ENCODE results near the gene KCNMB1. TPM values are rescaled to one million over a fixed set of nuclear protein-coding genes. Genes with fewer than 3 reads are reported as not detected.
"Not testable (repeated sequence)": the region's sequence is repeated elsewhere in the genome, so short reads cannot be mapped to it uniquely, and the experiment has no call there.

The KCNMB1 gene
- total RNA-seq, 1 experiment from 2014 or later = 0.43 TPM

DNA sequence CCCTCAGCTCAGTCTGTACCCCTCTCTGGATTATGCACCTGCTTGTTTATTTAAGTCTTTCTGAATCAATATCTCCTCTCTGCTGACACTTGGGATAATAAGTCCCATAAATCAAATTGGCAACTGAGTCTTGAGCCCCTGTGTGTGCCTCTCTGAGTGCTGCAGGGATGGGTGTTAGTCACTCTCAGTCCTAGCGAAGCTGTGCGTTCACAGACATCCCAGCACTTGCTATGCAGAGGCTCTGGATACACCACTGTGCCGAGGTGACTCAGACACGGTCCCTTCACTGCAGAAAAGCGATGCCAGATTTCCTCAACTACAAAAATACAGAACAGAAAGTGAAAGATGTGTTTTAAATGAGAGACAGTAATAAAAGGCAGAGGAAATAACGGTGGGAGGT lies 4.1 kb upstream of the KCNMB1 start:
- H3K27me3 ChIP-seq = peaks cover 29% of the 10 kb centered on the region
- DNase-seq = no peak

GRCh38 chr5:170390472-170390871 lies 1.3 kb upstream of the KCNMB1 start:
- DNase-seq = no peak
- Histone ChIP-seq H3K36me3 (no peaks in the 10 kb centered on the region), H3K4me3 (no peak overlapping the region), H3K9me3 (no peaks in the 10 kb centered on the region), H3K27me3 (peaks cover 7% of the 10 kb centered on the region)

More for the DNA sequence above, 4.1 kb upstream of the KCNMB1 start:
- no peak overlapping the region for H3K4me3 ChIP-seq
- no peaks in the 10 kb centered on the region for H3K9me3 ChIP-seq
- no peaks in the 10 kb centered on the region for H3K36me3 ChIP-seq

GRCh38 chr5:170389550-170389892 lies 354 bp upstream of the KCNMB1 start:
- Histone ChIP-seq H3K4me3 (no peak overlapping the region), H3K36me3 (no peaks in the 10 kb centered on the region), H3K27me3 (peaks cover 2% of the 10 kb centered on the region; the same call in 1 of the 2 replicates), H3K9me3 (no peaks in the 10 kb centered on the region)
- peak; percentile 50 for DNase-seq

DNA sequence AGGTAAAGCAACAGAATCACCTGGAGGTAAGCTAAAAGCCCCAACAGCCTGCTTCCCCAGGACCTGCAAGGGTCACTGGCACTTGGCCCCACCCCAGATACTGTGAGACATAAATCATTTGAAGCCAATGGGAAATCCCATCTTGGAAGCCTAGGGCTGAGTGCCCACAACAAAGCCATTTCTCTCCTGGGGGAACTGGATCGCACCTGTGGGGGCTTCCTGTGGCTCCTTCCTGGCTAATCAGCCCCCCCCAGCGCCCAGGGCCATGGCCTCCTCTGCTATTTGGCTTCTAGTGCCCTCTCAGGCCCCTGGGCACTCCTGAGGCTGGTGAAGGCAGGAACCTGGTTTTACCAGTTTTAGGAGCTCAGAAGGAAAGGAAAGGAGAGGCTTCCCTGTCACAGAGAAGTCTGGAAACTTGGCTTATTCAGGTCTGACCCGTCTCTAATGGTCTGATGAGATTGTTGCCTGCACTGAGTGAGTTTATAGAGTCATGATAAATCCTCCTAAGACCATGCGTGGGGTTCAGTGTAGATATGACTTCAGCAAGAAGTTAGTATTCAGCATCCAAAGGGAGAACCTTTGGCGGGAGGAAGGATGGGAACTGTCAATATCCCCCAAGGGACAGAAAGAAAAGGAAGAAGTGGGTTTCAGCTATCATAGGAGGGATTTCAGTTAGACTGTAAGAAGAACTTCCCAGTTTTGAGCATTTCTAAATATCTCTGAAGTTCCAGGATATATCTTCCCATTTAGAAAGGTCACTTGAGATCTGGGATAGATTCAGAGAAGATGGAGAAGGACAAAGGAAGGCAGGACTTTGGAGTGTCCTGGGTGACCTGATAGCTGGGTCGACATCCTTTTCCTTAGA lies 1.2 kb downstream of the KCNMB1 start:
- H3K4me3 ChIP-seq = no peak overlapping the region
- no peaks in the 10 kb centered on the region for H3K36me3 ChIP-seq
- no peak for DNase-seq
- H3K9me3 ChIP-seq = no peaks in the 10 kb centered on the region
- no peaks in the 10 kb centered on the region for H3K27me3 ChIP-seq

- no peak overlapping the region for H3K4me3 ChIP-seq
- H3K36me3 ChIP-seq = no peaks in the 10 kb centered on the region
- no peak for DNase-seq
- H3K27me3 ChIP-seq = no peaks in the 10 kb centered on the region
- no peaks in the 10 kb centered on the region for H3K9me3 ChIP-seq
Measured at GRCh38 chr5:170386743-170387395, 2.3 kb downstream of the KCNMB1 start.

GRCh38 chr5:170383227-170383626 lies 5.9 kb downstream of the KCNMB1 start:
- DNase-seq = no peak
- H3K4me3 ChIP-seq = no peak overlapping the region
- no peaks in the 10 kb centered on the region for H3K27me3 ChIP-seq
- no peaks in the 10 kb centered on the region for H3K36me3 ChIP-seq
- H3K9me3 ChIP-seq = no peaks in the 10 kb centered on the region

DNA sequence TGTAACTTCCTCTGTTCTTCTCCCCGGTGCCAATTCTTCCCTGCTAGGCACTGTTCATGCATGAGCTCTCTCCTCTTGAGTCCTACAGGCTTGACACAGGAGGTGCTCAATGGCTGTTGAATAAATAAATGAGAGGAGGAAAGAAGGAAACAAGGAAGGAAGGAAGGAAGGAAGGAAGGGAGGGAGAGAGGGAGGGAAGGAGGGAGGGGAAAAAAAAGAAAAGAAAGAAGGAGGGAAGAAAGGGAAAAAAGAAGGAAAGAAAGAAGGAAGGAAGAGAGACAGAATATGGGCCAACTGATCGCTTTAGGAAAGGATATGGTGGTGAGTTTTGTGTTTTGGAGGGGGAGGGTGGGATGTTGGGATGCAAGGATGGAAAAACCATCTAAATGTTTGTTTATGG lies 6.4 kb downstream of the KCNMB1 start:
- Histone ChIP-seq H3K9me3 (no peaks in the 10 kb centered on the region), H3K4me3 (no peak overlapping the region), H3K27me3 (no peaks in the 10 kb centered on the region; the same call in 1 of the 2 replicates), H3K36me3 (no peaks in the 10 kb centered on the region)
- DNase-seq = no peak

DNA sequence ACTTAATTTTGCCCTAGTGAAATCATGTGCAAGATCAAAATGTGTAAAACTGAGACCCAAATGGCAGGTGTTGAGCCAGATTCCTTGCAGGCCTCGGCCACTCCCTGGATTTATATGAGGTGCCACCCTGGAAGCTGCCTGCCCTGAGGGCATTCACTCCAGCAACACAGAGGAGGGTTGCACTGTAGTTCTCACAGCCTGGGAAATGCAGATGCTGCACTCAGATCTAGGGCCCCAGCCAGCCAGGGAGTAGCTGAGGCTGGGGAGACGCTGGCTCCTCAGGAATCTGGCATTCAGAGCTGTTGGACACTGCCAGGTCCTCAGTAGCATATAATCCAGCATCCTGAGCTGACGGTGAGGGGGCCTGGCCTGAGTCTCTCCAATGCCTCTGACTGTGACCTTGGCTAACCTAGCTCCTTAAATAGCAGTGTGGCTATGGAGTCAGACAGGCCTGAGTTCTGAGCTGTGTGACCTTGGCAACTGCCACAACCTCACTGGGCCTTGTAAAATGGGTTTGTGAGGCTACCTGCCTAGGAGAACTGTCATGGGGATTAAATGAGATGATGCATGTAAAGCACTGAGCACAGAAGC lies 8.7 kb downstream of the KCNMB1 start:
- Histone ChIP-seq H3K36me3 (no peaks in the 10 kb centered on the region), H3K27me3 (no peaks in the 10 kb centered on the region; the same call in 1 of the 2 replicates), H3K9me3 (no peaks in the 10 kb centered on the region), H3K4me3 (no peak overlapping the region)
- DNase-seq = no peak

DNA sequence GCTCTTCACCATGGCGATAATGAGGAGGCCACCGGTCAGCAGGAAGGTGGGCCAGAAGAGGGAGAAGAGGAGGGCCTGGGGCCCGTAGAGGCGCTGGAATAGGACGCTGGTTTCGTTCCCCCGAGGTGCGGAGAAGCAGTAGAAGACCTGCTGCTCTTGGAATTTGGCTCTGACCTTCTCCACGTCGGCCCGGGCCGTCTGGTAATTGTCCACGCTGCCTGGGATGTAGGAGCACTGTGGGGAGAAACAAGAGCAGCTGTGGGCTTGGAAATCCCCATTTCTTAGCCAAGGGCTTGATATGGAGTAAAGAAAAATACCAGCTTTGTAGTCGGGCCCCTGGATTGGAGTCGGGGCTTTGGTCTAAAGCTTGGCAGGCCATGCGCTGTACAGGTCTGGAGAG lies 10.4 kb downstream of the KCNMB1 start:
- H3K9me3 ChIP-seq = no peaks in the 10 kb centered on the region
- no peak overlapping the region for H3K4me3 ChIP-seq
- no peak for DNase-seq

GRCh38 chr5:170377027-170377426 lies 12.1 kb downstream of the KCNMB1 start:
- no peak for DNase-seq
- Histone ChIP-seq H3K36me3 (no peaks in the 10 kb centered on the region), H3K4me3 (no peak overlapping the region), H3K9me3 (no peaks in the 10 kb centered on the region), H3K27me3 (peaks cover 7% of the 10 kb centered on the region)

More for the DNA sequence above, 10.4 kb downstream of the KCNMB1 start:
- Histone ChIP-seq H3K27me3 (no peaks in the 10 kb centered on the region; the same call in 1 of the 2 replicates), H3K36me3 (no peaks in the 10 kb centered on the region)

- not testable (repeated sequence) for H3K9me3 ChIP-seq, H3K36me3 ChIP-seq, H3K4me3 ChIP-seq, DNase-seq, H3K27me3 ChIP-seq
Measured at GRCh38 chr5:170376526-170376925, 12.6 kb downstream of the KCNMB1 start.

DNA sequence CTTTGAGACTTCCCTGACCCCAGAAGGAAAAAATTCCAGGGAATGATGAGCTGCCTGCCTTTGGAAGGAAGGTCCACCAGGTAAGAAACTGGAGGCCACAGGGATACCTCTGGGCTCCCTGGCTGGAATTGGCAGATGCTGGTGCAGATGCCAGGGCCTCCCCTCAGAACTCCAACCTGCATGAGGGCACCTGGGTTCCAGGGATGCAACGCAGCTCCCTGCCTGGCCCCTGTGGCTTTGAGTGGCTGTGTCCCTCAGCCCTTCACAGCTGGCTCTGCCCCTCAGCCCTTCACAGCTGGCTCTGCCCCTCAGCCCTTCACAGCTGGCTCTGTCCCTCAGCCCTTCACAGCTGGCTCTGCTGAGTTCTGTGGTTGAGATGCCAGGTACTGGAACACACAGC lies 13.9 kb downstream of the KCNMB1 start:
- no peaks in the 10 kb centered on the region for H3K9me3 ChIP-seq
- H3K27me3 ChIP-seq = peaks cover 7% of the 10 kb centered on the region
- no peak overlapping the region for H3K4me3 ChIP-seq
- no peaks in the 10 kb centered on the region for H3K36me3 ChIP-seq
- DNase-seq = no peak

GRCh38 chr5:170372971-170373370 lies 16.2 kb downstream of the KCNMB1 start:
- no peak for DNase-seq
- no peak overlapping the region for H3K4me3 ChIP-seq
- H3K27me3 ChIP-seq = peaks cover 7% of the 10 kb centered on the region

DNA sequence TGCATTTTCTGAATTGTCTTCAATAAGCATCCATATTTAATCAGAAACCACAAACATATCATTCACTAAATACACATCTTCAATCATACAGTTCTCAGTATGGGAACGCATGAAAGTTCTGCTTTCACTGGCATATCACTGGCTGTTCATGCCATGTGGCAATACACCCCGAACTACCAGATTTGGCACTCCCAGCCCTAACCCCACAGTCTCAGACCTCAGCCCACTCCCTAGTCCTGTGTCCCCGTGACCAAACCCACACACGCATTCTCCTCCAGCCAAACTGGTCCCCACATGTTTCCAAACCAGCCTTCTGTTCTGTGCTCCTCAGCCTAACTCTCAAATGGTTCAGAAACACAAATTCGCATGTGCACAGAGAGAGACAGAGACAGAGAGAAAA lies 20.6 kb downstream of the KCNMB1 start:
- peaks cover 12% of the 10 kb centered on the region for H3K27me3 ChIP-seq
- DNase-seq = no peak
- H3K4me3 ChIP-seq = no peak overlapping the region
- H3K36me3 ChIP-seq = no peaks in the 10 kb centered on the region
- H3K9me3 ChIP-seq = no peaks in the 10 kb centered on the region

More at GRCh38 chr5:170372971-170373370, 16.2 kb downstream of the KCNMB1 start:
- H3K36me3 ChIP-seq = no peaks in the 10 kb centered on the region
- no peaks in the 10 kb centered on the region for H3K9me3 ChIP-seq

DNA sequence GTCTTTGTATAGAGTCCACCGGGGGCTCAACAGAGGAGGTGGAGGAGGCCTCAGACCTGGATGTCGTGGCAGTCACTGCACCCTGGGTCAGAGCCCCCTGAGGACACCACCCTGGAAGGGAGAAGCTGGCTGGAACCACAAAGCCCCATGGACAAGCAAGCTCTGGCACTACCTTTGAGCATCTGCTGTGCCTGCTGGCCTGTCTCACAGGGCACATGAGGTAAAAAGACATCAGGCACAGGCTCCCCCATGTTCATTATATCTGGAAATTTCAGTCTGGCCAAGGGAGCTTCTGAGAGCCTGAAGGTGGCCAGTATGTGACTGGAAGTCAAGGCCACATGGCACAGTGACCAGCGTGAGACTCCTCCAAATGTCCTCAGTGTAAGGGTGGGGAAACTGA lies 22.9 kb downstream of the KCNMB1 start:
- no peaks in the 10 kb centered on the region for H3K9me3 ChIP-seq
- no peak for DNase-seq
- peaks cover 8% of the 10 kb centered on the region for H3K27me3 ChIP-seq
- H3K36me3 ChIP-seq = no peaks in the 10 kb centered on the region
- H3K4me3 ChIP-seq = no peak overlapping the region

GRCh38 chr5:170365831-170366230 lies 23.3 kb downstream of the KCNMB1 start:
- no peaks in the 10 kb centered on the region for H3K36me3 ChIP-seq
- no peak for DNase-seq
- no peaks in the 10 kb centered on the region for H3K9me3 ChIP-seq
- no peak overlapping the region for H3K4me3 ChIP-seq
- H3K27me3 ChIP-seq = peaks cover 8% of the 10 kb centered on the region

DNA sequence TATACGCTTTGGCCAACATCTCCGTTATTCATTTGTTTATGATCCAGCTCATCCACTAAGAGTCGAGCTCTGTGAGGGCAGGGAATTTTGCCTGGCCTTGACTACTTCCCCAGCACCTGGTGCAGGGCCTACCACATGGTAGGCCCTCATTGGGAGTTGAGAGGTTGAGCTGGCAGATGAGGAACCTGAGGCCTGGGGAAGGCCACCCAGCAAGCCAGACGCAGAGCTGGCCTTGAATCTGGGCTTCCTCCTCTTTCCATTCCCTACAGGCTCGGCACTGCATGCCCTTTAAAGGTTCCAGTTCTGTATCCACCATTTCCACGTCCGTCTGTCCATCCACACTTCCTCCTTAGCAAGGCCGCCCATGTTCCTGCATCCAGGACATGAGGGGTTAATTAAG lies 24.2 kb downstream of the KCNMB1 start:
- no peaks in the 10 kb centered on the region for H3K9me3 ChIP-seq
- DNase-seq = no peak
- no peaks in the 10 kb centered on the region for H3K36me3 ChIP-seq
- peaks cover 8% of the 10 kb centered on the region for H3K27me3 ChIP-seq
- no peak overlapping the region for H3K4me3 ChIP-seq
